ENCODE results near the gene PCDH7. TPM values are rescaled to one million over a fixed set of nuclear protein-coding genes. Genes with fewer than 3 reads are reported as not detected.

The PCDH7 gene, protein sequence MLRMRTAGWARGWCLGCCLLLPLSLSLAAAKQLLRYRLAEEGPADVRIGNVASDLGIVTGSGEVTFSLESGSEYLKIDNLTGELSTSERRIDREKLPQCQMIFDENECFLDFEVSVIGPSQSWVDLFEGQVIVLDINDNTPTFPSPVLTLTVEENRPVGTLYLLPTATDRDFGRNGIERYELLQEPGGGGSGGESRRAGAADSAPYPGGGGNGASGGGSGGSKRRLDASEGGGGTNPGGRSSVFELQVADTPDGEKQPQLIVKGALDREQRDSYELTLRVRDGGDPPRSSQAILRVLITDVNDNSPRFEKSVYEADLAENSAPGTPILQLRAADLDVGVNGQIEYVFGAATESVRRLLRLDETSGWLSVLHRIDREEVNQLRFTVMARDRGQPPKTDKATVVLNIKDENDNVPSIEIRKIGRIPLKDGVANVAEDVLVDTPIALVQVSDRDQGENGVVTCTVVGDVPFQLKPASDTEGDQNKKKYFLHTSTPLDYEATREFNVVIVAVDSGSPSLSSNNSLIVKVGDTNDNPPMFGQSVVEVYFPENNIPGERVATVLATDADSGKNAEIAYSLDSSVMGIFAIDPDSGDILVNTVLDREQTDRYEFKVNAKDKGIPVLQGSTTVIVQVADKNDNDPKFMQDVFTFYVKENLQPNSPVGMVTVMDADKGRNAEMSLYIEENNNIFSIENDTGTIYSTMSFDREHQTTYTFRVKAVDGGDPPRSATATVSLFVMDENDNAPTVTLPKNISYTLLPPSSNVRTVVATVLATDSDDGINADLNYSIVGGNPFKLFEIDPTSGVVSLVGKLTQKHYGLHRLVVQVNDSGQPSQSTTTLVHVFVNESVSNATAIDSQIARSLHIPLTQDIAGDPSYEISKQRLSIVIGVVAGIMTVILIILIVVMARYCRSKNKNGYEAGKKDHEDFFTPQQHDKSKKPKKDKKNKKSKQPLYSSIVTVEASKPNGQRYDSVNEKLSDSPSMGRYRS (N-terminal part only)
- not detected for total RNA-seq

DNA sequence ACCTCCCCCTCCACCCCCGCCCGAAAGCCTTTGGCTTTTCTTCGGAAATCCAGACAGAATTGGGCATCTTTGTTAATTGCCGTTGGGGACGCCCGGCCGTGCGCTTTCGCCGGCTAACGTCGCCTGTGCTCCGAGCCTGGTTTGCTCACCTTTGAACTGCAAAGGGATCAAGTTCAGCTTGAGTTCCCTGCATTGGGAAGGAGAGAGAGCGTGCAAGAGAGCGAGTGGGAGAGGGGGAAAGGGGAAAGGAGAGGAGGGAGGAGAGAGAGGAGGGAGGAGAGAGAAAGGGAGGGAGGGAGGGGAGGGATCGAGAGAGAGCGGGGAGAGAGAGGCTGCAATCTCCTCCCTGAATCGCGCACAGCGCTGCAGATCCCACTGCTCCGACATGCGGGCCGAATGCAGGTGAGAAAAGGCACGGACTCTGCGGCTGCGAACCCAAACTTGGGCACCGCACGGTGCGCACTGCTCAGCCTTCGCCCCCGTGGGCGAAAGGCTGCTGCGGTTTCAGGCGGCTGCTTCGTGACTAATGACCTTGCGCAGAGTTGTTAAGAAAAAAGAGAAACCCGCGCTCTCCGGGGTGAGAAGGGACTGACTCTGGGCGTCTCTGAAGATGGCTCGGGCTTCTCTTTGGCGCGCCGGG, at the start of gene PCDH7:
TSS of gene PCDH7 (plus strand) at position 349 of the 640 bp plus-strand sequence. CDS start 1,054 bp downstream, outside the sequence.
- ChIA-PET CTCF (no interaction called here), POLR2A (no interaction called here)

DNA sequence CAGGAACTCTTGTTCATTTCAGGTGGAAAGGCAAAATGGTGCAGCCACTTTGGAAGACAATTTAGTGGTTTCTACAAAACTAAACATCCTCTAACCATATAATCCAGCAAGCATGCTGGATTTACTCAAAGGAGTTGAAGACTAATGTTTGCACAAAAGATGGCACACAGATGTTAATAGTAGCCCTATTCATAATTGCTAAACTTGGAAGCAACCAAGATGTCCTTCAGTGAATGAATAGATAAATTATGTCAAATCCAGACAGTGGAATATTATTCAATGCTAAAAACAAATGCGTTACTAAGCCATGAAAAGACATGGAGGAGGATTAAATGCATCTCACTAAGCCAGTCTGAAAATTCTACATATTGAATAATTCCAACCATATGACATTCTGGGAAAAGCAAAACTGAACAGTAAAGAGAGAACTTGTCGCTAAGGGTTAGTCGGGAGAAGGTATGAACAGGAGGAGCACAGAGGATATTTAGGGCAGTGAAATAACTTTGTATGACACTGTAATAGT, 48.2 kb upstream of the PCDH7 start:
- ChIA-PET POLR2A (no interaction called here), CTCF (no interaction called here)

DNA sequence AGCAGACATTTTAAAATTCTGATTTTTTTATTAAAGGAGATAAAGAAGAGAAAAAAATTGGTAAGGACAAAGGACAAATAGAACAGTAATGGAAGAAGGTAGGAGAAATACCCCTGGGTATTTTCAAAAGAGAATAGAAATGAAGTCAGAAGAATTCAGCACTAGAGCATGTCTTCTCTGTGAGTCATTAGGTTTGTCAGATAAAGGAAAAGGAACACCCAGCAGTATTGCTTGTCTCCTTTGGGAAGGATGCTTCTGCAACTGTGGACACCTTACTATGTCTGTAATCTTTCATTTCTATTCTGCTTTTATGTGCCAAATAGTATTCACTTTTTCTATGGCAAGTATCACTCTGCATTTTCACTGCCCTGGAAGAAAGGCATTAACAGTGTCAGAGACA, 24.0 kb upstream of the PCDH7 start:
- CTCF ChIA-PET: no interaction called here
- POLR2A ChIA-PET: no interaction called here

DNA sequence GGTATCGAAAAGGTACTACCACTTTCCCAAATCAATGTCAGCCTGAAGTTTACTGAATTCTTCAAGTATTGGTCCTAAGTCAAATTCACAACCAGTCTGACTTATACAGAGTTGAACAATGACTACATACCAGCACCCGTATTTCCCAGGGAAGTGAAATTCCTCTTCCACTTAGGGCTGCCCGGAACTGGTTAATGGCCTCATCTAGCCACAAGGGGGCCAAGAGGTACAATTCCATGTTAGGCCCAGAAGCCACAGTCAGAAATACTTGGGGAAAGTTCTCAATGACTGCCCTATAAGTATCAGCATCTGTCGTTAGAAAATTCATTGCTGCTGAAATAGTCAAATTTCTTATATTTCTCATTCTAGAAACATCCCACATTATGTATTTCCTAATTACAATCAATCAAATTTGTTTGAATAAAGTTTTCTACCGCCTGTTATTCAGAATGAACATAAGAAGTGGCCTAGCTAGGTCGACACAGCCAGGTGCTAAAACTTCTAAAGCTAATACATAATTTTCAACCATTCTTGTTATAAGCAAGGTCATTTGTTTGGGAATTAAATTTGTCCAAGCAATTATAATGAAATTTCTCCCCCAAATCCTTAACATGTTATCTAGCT, 5.6 kb upstream of the PCDH7 start:
- ChIA-PET POLR2A (no interaction called here), CTCF (no interaction called here)

DNA sequence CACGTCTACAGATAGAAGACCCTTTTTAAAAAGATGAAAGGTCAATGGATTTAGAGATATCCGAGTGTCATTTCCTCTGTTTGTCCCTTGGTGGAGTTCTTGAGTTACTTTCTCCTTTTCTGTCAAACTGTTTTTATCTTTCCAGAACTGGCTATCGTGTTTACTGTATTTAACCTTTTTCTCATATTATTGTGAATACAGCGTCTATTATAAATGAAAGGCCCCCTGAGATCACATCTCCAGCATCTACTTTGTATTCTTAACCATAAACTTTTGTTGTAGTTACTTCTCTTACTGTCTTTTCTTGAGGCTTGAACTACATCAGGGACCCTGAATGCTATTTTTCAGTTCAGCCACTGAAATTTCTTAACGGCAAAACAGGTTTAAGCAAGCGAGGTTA, 4.0 kb upstream of the PCDH7 start:
- CTCF ChIA-PET: no interaction called here
- POLR2A ChIA-PET: no interaction called here

DNA sequence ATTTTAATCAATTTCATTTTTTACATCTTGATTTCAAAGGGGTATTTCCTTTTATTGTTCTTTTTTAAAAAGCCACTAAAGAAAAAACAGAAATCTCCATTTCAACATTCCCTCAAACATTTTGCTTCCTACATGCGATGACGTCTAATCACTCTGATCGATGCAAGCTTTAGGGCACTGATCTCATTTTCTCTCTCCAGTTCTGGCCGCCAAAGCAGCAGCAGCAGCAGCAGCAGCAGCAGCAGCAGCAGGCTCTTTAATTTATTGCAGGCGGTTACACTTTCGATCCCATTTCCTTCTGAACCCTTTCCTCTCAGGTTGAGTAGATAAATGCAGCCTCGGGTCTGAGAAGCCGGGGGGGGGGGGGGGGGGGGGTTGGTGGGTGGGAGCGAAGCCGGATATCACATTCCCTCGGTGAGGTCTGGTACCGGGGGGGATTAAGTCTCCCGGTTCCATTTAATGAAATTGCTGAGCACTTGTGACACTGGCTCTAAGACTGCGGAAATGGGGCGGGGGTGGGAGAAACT, 3.4 kb upstream of the PCDH7 start:
- ChIA-PET POLR2A (no interaction called here), CTCF (no interaction called here)

DNA sequence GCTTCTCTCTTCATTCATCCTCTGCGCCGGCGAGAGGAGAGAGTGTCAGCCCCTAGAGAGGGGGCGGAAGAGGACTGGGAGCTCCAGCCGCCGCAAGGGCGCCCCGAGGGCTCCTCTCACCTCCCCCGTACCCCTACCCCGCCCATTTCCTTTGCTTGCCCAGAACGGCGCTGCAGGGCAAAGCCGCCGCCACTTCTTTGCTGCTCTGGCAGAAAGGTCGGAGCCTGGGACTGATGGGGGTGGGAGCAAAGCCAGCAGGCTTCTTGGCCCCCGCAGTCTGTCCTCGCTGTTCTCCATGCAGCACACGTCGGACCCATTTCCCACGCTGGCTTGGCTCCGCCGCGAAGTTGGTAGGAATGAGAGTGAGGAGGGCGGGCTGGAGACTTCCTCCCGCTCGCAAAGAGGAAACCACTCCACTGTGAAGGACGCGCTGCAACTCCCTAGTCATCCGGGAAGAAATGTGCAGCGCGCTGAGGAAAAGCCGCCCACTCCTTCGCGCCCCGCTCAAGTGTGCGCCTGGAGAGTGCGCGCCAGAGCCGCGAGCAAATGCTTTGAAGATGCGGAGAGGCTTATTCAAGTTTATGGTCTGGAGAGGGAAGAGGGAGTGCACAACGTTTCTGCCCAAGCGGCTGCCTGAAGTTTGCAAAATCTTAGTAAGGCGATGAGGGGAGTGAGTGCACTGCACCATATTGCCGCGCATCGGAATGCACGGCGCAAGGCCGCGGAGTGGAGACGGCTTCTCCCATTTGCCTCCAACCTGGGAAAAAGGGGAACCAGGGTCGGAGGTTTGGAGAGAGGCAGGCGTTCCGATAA, 2.8 kb upstream of the PCDH7 start:
- ChIA-PET POLR2A (no interaction called here), CTCF (no interaction called here)

DNA sequence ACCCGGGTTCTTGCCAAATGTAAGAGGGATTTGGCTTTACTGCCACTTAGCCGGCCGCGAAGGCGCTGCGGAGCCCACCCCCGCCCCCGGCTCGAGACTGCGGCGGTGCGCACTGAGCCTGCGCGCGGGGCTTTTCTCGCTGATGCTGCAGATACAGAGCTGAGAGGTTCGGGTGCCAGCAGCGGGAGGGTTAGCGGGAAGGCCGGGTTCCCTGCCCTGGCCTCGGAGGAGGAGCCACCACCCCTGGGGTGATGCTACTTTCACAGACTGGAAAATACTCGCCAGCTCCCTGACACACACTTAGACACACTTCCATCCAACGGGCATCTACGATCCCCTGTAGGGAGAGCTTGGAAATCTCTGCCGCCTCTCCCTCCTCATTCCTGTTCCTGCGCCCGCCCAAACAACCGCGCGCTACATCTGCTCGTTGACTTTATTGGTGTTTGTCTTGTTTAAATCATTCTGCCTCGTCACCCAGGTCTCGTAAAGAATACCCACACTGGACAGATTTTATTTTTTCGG, 2.1 kb upstream of the PCDH7 start:
- ChIA-PET CTCF (no interaction called here), POLR2A (no interaction called here)

DNA sequence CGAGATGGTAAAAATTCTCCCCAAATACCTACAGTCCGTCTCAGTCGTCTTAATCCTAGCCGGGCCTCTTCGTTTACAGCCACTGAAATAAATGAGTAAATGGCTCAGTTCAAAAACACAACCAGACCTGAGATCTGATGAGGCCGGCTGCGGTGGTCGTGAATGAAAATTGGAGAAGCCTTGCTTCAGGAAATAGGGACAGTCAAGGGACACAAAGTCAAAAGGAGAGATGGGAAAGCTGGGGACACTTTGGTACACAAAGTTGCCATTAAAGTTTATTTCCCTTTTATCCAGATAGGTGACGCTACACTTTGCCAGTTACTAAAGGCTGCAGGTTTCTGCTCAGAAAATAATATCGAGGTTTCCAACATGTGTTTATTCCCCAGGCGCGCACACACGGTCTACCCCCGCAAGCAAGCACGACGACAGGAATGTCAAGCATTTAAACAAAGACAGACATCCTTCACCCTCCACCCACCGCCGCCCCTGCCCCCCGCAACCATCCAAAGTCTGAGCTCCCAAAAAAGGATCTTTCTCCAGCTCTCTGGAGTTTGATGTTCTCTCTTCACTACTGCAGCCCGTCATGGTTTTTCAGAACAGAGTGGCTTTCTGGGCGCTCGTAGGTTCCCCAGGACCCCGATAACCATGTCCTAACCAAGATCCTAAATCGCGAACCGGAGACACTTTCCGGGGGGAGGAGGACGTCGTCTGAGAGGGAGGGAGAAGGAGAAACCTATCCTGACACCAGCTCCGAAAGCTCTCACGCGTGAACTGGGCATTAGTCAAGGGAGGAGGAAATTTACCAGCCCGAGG, 1.3 kb upstream of the PCDH7 start:
- ChIA-PET POLR2A (no interaction called here), CTCF (no interaction called here)

DNA sequence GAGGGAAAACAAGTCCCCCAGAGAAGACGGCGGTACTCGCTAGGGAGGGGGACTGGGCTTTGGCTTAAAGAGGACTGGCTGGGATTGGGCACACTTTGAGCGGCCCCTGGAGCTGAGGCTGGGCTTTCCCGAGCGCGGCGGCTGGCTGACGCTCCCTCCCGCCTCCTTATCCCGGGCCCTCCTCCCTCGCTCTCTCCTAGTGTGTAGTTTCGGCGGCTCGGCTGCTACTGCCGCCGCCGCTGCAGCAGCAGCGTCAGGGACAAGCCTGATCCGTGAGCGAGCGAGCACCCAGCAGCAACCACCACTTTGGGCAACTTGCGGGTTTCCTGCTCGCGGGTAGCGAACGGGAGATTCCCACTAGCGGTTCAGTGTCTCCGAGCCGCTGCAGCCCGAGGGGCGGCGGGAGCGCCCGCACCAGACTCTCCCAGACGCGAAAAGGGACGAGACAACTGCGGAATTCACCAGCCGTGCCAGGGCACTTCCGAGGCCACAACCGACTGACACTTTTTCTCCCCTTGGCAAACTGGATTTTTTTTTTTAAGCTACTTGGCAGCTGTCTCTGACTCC, 632 bp upstream of the PCDH7 start:
- ChIA-PET CTCF (no interaction called here), POLR2A (no interaction called here)

DNA sequence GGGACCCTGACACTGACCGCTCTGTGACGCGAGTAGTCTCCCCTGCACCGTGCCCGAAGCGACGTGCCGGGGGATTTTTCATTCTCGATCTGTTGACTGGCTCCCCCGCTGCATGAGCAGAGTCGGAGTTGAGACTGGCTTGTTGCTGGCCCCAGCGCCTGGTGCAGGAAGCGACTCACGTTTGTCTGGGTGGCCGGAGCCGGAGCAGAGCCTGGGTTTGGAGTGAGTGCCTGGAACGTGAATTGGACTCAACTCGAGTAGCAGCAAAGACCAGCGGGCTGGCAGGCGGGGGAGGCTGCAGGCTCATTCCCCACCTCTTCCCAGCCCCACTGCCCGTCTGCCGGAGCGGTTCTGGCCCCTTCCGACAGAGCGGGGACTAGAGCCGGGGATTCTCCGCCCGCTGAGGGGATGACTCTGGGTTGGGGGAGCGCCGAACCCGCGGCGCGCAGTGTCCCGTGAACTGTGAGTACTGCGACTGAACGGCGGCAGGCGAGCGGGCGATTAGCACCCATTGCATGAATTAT, 554 bp downstream of the PCDH7 start:
- ChIA-PET CTCF (no interaction called here), POLR2A (no interaction called here)

DNA sequence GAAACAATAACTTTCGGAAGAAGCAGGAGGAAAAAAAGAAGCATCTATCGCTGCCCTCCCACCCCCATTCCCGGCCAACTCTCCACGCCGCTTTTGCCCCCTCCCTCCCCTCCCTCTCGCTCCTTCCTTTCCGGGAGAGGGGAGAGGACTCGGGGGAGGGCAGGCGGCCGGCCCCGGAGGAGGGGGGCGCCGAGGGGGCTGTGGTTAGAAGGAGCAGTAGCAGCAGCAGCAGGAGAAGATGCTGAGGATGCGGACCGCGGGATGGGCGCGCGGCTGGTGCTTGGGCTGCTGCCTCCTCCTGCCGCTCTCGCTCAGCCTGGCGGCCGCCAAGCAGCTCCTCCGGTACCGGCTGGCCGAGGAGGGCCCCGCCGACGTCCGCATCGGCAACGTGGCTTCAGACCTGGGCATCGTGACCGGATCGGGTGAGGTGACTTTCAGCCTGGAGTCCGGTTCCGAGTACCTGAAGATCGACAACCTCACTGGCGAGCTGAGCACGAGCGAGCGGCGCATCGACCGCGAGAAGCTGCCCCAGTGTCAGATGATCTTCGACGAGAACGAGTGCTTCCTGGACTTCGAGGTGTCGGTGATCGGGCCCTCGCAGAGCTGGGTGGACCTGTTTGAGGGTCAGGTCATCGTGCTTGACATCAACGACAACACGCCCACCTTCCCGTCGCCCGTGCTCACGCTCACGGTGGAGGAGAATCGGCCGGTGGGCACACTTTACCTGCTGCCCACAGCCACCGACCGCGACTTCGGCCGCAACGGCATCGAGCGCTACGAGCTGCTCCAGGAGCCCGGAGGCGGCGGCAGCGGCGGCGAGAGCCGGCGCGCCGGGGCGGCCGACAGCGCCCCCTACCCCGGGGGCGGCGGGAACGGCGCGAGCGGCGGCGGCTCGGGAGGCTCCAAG, 1.3 kb downstream of the PCDH7 start:
- POLR2A ChIA-PET: no interaction called here
- CTCF ChIA-PET: no interaction called here

DNA sequence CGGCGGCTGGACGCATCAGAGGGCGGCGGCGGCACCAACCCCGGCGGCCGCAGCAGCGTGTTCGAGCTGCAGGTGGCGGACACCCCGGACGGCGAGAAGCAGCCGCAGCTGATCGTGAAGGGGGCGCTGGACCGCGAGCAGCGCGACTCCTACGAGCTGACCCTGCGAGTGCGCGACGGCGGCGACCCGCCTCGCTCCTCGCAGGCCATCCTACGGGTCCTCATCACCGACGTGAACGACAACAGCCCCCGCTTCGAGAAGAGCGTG, 1.9 kb downstream of the PCDH7 start:
- ChIA-PET CTCF (no interaction called here), POLR2A (no interaction called here)

DNA sequence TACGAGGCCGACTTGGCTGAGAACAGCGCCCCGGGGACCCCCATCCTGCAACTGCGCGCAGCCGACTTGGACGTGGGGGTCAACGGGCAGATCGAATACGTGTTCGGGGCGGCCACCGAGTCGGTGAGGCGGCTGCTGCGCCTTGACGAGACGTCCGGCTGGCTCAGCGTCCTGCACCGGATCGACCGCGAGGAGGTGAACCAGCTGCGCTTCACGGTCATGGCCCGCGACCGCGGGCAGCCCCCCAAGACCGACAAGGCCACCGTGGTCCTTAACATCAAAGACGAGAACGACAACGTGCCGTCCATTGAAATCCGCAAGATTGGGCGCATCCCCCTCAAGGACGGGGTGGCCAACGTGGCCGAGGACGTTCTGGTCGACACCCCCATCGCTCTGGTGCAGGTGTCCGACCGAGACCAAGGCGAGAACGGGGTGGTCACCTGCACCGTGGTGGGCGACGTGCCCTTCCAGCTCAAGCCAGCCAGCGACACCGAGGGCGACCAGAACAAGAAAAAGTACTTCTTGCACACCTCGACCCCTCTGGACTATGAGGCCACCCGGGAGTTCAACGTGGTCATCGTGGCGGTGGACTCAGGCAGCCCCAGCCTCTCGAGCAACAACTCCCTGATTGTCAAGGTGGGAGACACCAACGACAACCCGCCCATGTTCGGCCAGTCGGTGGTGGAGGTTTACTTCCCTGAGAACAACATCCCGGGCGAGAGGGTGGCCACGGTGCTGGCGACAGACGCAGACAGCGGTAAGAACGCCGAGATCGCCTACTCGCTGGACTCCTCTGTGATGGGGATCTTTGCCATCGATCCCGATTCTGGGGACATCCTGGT, 2.4 kb downstream of the PCDH7 start:
- POLR2A ChIA-PET: no interaction called here
- CTCF ChIA-PET: no interaction called here

DNA sequence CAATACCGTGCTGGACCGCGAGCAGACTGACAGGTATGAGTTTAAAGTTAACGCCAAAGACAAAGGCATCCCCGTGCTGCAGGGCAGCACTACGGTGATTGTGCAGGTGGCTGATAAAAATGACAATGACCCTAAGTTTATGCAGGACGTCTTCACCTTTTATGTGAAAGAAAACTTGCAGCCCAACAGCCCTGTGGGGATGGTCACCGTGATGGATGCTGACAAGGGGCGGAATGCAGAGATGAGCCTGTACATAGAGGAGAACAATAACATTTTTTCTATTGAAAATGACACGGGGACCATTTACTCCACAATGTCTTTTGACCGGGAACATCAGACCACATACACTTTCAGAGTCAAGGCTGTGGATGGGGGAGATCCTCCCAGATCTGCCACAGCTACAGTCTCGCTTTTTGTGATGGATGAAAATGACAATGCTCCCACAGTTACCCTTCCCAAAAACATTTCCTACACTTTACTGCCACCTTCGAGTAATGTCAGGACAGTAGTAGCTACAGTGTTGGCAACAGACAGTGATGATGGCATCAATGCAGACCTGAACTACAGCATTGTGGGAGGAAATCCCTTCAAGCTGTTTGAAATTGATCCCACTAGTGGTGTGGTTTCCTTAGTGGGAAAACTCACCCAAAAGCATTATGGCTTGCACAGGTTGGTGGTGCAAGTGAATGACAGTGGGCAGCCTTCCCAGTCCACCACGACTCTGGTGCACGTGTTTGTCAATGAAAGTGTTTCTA, 3.2 kb downstream of the PCDH7 start:
- ChIA-PET CTCF (no interaction called here), POLR2A (no interaction called here)

Data from activated CD8-positive, alpha-beta memory T cell treated with anti-CD3 and anti-CD28 coated beads for 36 hours (primary cell).